D341Med (cell line): Measurements from ENCODE around the gene COBL.

Experiments
- DNase-seq: peaks from one replicate; pipeline ENCODE4 v3.0.0; 2012; ENCODE audit warnings: low spot score

The COBL gene

GRCh38 chr7:51306761-51307160 lies 9.8 kb downstream of the COBL start:
- DNase-seq, result no peak

- no peak for DNase-seq
These were observed 11.9 kb downstream of the COBL start for GRCh38 chr7:51304729-51305128.

- no peak for DNase-seq
These were observed 13.5 kb downstream of the COBL start for GRCh38 chr7:51303142-51303525.

- no peak for DNase-seq
These were observed 14.8 kb downstream of the COBL start for GRCh38 chr7:51301806-51302205.

GRCh38 chr7:51300762-51301674 lies 15.6 kb downstream of the COBL start:
- DNase-seq, result no peak

- no peak for DNase-seq
These were observed 17.0 kb downstream of the COBL start for GRCh38 chr7:51299391-51300133.

- DNase-seq, result no peak
These were observed 17.7 kb downstream of the COBL start for GRCh38 chr7:51298912-51299311.

GRCh38 chr7:51297986-51298385 lies 18.6 kb downstream of the COBL start:
- DNase-seq, result no peak

- no peak for DNase-seq
These were observed 21.0 kb downstream of the COBL start for GRCh38 chr7:51295440-51296245.

GRCh38 chr7:51292596-51292995 lies 24.0 kb downstream of the COBL start:
- DNase-seq, result no peak

GRCh38 chr7:51290702-51291540 lies 25.7 kb downstream of the COBL start:
- DNase-seq, result no peak

- DNase-seq, result no peak
These were observed 26.3 kb downstream of the COBL start for GRCh38 chr7:51290304-51290637.

GRCh38 chr7:51289623-51290303 lies 26.8 kb downstream of the COBL start:
- DNase-seq, result no peak

GRCh38 chr7:51288896-51289622 lies 27.6 kb downstream of the COBL start:
- no peak for DNase-seq

- DNase-seq, result no peak
These were observed 30.2 kb downstream of the COBL start for GRCh38 chr7:51286401-51286800.

- DNase-seq, result no peak
These were observed 36.5 kb downstream of the COBL start for GRCh38 chr7:51280156-51280555.

GRCh38 chr7:51279391-51280023 lies 37.1 kb downstream of the COBL start:
- DNase-seq, result no peak

GRCh38 chr7:51278797-51279196 lies 37.8 kb downstream of the COBL start:
- peak; percentile 73 for DNase-seq

GRCh38 chr7:51276967-51277366 lies 39.6 kb downstream of the COBL start:
- DNase-seq, result no peak

- no peak for DNase-seq
These were observed 40.5 kb downstream of the COBL start for GRCh38 chr7:51276091-51276605.
